Sigmoid colon (tissue), 4 donors: ENCODE results near the gene NEBL.

Source experiments
- EP300 ChIP-seq, 4 donors: sonication (generic); formaldehyde crosslinking; IDR thresholded peaks; one replicate each; pipeline ENCODE4 v1.6.1; 2017; ENCODE audit warnings: antibody characterized with exemption in 4 of 4
- POLR2A ChIP-seq, 2 donors: fragments of 450-650 bp; IDR thresholded peaks; one replicate each; pipeline ENCODE4 v1.6.1; 2016; ENCODE audit warnings: antibody characterized with exemption in 2 of 2, mild to moderate bottlenecking in 2 of 2, moderate library complexity in 2 of 2
- TF ChIP-seq, protein P1 (sequence below), 4 experiments: fragments of 450-650 bp in 3 of 4; fragments of 200-600 bp in 1 of 4; IDR thresholded peaks; one replicate each; pipeline ENCODE4 v1.5.1; 2016 to 2019; ENCODE audit warnings: antibody characterized with exemption in 4 of 4, mild to moderate bottlenecking in 3 of 4, moderate library complexity in 2 of 4

DNA sequence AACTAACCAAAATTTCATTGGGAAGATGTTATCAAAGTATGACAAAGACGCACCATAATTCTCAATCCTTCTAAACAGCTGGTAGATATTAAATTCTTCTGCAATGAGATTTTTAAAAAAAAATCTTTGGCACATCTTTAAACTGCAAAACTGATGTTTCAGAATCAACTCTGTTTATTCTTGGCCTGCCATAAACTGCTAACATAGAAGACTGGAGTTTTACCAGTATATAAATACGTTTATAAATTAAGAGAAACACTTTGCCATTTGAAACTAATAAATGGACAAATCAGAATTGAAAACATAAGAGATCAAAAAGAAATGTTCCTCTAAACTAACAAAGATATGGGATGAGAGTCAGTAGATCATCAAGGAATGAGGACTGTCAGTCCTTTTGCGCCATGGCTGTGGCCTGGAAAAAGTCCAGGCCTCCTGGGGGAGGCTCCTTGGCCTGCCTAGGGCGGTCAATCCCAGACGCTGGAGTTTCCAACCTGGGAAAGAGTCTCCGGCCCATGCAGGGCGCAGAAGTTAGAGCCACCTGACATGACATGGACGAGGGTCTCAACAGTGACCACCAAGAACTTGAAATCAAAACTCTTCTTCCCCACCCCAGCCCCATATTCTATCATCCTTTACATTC, 34.2 kb upstream of the NEBL start:
- TF ChIP-seq, protein P1, sequence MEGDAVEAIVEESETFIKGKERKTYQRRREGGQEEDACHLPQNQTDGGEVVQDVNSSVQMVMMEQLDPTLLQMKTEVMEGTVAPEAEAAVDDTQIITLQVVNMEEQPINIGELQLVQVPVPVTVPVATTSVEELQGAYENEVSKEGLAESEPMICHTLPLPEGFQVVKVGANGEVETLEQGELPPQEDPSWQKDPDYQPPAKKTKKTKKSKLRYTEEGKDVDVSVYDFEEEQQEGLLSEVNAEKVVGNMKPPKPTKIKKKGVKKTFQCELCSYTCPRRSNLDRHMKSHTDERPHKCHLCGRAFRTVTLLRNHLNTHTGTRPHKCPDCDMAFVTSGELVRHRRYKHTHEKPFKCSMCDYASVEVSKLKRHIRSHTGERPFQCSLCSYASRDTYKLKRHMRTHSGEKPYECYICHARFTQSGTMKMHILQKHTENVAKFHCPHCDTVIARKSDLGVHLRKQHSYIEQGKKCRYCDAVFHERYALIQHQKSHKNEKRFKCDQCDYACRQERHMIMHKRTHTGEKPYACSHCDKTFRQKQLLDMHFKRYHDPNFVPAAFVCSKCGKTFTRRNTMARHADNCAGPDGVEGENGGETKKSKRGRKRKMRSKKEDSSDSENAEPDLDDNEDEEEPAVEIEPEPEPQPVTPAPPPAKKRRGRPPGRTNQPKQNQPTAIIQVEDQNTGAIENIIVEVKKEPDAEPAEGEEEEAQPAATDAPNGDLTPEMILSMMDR (IDR thresholded peaks at IDR 0.05) = no peak
- TF ChIP-seq POLR2A (IDR thresholded peaks at IDR 0.05) (no peak), EP300 (IDR thresholded peaks at IDR 0.05) (no peak)
